ENCODE results near the gene ZMIZ1.

The ZMIZ1 gene

DNA sequence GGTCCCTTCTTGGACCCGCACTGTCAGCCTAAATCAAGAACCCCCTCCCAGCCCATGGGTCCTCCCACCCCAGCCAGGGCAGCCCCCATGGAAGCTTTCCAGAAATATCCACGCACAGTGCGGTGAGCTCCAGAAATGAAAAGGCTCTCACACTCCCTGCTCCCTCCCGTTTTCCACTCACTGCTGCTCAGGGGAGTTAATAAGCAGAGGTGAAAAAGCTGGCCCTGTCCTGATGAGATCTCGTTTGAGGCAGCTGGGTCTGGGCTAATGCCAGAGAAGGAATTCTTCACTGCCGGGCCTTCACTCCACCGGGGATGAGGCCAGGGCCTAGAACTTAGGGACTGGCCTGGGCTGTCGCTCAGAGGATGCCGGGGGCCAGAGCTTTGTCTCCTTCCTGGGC lies 102.2 kb downstream of the ZMIZ1 start:
- no peak for DNase-seq (ENCODE audit: low read depth)

- DNase-seq (ENCODE audit: low read depth), result no peak
These were observed 102.7 kb downstream of the ZMIZ1 start for GRCh38 chr10:79171504-79171903.

GRCh38 chr10:79172881-79173280 lies 104.1 kb downstream of the ZMIZ1 start:
- no peak for DNase-seq (ENCODE audit: low read depth)

- DNase-seq (ENCODE audit: low read depth), result peak; percentile 56
These were observed 105.0 kb downstream of the ZMIZ1 start for GRCh38 chr10:79173582-79174262.

- peak; percentile 67 for DNase-seq (ENCODE audit: low read depth)
These were observed 107.3 kb downstream of the ZMIZ1 start for GRCh38 chr10:79176052-79176501.

- DNase-seq (ENCODE audit: low read depth), result peak; percentile 49
These were observed 108.3 kb downstream of the ZMIZ1 start for GRCh38 chr10:79176949-79177602.

DNA sequence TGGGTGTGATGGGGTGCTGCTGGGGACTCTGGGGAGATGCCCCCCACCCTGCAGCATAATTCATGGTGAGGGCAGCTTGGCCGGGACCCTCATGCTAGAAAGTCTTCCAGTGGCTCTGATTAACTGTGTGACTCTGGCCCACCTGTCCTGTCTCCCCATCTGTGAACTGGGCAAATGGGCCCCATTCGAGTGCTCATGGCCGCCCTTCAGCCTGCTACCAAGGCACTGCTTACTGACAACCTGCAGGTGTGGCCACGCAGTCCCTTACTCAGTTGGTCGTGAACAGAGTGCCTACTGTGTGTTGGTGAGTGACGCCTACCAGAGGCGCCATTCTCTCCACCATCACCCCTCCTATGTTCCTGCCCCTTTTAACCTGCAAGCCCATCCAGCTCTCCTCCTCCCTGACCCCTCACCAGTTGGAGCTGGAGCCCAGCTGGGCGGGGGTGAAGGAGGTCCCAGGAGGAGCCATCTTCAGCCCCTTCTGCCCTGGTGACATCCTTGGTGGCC lies 109.4 kb downstream of the ZMIZ1 start:
- DNase-seq (ENCODE audit: low read depth), result no peak

GRCh38 chr10:79178614-79179163 lies 109.9 kb downstream of the ZMIZ1 start:
- peak; percentile 94 for DNase-seq (ENCODE audit: low read depth)

DNA sequence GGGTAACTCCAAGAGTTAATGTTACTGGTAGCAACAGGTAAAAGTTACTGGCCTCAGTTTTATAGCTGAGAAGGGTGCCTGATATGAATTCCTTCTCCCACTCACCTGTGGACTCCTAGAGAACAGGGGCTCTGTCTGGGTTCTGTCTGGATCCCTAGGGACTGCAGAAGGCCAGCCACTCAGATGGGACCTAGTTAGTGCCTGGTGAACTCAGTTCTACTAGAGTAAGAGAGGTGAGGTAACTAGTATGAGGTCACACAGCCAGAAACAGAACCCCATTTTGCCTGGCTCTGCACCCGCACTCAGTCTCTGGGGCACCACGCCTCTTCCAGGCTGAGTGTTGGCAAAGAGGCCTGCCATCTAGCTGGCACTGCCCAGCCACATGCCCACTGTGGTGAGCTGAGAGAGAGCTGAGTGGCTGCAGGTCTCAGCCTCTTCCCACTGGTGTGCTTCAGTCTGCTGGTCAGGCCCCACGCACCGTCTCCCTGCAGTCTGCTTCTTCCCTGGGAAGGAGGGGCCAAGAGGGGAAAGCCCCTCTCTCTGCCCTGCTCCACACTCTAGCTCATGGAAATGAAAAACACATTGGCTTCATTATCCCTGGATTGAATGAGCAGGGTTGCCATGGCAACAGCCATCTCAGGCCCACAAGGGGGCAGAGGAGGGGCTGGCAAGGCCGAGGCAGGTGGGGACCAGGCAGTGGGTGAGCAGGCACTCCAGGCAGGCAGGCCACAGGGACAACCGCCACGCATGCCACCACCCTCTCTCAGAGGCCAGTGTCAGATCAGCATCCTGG lies 110.6 kb downstream of the ZMIZ1 start:
- no peak for DNase-seq (ENCODE audit: low read depth)

GRCh38 chr10:79179957-79180309 lies 111.2 kb downstream of the ZMIZ1 start:
- DNase-seq (ENCODE audit: low read depth), result no peak

DNA sequence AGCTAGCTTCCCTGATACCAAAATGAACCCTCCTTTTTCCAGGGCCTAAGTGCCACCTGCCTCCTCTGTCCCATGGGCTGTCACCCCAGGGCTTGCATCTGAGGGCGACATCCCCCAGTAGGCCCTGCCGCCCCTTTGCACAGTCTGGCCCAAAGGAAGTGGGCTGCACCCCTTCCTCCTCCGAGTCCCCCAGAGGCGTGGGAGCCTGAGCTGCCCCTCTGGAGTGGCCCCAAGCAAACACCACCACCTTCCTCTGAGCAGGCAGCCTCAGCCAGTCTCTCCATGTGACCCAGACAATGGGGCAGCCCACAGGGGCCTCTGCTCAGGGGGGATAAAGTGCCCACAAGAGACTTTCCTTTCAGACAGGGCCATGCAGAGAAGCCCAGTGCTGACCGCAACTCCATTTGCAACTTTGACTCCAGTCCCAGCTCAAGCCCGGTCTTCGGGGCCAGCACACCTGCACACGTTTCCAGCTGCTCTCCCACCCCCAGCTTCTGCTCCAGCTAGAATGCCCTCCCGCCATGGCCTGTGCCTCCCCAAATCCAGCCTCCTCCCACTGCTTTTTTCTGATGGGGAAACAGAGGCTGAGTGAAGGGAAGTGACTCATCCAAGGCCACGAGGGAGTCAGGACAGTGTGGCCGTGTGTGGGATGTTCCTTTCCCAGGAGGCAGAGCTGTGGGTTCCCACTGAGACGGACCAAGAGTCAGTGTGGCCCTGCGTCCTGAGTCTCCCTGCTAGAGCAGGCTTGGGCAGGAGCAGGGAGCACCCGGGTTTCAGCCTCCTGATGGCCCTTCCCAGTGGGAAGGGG lies 111.9 kb downstream of the ZMIZ1 start:
- peak; percentile 71 for DNase-seq (ENCODE audit: low read depth)

- no peak for DNase-seq (ENCODE audit: low read depth)
These were observed 112.5 kb downstream of the ZMIZ1 start for GRCh38 chr10:79181227-79181626.

DNA sequence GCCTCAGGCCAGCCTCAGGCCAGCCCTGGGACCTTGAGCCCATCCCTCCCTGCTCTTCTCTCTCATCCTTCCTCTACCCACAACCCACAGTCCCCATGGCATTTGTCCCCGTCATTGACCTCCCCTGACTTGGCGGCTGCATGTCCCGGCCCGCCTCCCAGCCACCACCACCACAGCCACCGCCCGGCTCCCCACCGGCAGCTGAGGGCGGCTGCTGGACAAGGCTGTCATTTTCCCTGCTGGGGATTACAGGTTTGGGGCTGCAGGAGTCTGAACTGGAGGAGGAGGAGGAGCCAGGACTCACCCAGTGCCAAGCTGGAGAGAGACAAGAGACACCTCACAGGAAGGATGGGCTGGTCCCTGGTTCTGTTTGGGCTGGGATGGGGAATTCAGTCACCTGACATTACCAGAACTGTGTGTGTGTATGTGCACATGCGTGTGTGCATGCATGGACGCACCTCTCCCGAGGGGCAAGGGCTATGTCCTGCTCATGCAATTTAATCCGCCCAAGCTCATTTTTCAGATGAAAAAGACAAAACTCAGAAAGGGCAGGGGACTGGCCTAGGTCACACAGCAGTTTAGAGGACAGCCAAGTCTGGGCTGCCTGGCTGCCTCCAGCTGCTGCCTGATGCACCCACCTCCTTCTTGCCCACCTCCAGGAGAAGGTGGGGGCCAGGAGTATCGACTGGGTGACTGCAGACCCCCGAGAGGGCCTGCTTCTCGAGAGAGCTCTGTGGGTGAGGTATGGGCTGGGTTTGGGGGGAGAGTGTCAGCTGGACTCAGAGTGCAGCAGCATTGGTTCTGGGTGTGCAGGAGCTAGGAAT lies 113.1 kb downstream of the ZMIZ1 start:
- no peak for DNase-seq (ENCODE audit: low read depth)

DNA sequence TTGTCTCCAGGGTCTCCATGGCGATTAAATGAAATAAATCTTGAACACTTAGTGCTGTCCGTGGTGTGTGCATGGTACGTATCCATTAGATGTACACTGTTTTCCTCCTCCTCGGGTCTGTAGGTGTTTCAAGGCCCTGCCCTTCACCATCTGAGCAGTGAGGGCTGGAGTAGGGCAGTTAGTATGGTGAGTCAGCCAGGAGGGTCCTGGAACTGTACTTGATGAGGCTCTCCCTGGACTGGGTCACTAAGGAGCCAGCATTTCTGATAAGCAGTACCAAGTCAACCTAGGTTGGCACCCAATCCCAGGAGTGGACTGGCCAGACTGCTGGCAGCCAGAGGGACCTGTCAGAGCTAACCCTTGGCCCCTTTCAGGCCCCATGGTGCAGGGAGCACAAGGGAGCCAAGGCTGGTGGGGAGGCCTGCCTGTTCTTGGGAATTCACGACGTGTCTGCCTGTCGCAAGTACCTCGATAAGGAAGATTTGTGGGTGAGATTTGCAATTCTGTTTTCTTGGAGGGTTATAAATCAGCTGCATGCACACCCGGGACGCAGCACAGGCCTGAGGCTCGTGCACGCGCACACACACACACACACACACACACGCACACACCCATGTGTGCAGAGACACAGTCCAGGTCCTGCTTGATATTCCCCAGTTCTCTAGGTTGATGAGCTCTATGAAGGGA lies 114.2 kb downstream of the ZMIZ1 start:
- peak; percentile 86 for DNase-seq (ENCODE audit: low read depth)

DNA sequence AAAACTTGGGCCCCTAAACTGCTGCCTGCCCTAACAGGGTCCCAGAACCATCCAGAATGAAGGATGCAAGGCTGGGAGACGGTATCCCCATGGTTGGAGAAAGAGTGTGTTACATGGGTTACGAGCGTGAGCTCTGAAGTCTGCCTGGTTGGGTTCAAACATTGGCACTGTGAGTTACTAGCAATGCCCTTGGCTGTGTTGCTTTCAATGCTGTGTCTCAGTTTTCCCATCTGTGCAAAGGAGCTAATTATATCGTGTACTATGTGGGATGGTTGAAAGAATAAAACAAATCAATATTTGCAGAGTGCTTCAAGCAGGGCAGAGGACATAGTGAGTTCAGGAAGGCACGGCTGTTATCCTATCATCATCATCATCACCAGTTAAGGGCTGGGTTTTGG lies 114.7 kb downstream of the ZMIZ1 start:
- DNase-seq (ENCODE audit: low read depth), result no peak

DNA sequence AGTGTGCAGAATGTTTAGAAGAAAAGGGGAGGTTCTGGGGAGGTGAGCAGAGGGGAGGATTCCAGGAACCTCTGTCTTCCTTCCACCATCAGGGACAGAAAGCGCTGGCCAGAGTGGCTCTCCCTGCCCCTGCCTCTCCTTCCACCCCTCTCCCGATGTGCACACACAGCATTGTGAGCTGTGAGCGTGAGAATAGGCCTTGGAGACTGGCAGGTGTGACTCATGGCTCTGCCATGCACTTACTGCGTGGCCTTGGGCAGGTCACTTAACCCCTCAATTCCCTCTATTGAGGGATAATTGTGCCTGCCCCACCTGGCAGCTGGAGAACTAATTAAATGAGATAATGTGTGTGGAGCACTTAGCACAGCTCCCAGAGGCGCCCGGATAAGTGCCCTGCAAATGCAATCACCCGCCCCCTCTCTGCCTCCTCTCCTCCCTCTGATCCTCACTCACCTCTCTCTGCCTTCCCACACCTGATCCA lies 115.4 kb downstream of the ZMIZ1 start:
- DNase-seq (ENCODE audit: low read depth), result peak; percentile 80

GRCh38 chr10:79184657-79185056 lies 115.9 kb downstream of the ZMIZ1 start:
- DNase-seq (ENCODE audit: low read depth), result no peak

- DNase-seq (ENCODE audit: low read depth), result peak; percentile 44
These were observed 116.5 kb downstream of the ZMIZ1 start for GRCh38 chr10:79185067-79185774.

DNA sequence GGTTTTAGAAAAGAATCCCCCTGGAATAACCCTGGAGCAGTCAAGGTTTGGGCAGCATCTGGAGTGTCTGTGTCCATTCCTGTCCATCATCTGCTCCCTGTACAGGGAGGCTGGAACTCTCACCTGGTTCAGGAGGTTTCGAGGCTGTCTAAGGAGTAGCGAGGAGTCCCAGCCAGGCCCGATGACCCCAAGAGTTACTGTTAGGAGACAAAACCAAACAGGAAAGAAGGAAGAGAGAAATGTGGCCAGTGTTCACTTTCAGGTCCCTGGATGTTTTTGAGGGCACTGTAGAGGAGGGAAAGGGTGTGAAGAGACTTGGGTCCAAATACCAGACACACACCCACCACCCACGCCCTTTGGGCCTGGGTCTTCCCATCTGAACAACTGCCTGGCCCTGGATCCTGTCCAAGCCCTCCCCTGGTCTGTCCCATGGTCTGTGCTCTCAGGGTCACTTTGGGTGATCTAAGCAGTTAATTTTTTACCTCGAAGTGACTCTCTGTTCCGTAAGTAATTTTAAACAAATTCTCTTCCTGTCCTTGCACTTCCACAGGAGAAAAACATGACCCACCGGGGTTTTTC lies 117.1 kb downstream of the ZMIZ1 start:
- DNase-seq (ENCODE audit: low read depth), result no peak

All from amniotic epithelial cell (primary cell).